Mesendoderm (in vitro differentiated cells): ENCODE data around the gene WFDC5.

Experiments used
- DNase-seq: peaks from one replicate; pipeline ENCODE4 v3.0.0; 2013
- H2AK5ac ChIP-seq: 2 replicates; pipeline ENCODE4 v1.6.1; 2013; ENCODE audit warnings: low read length, inconsistent platforms
- H2BK120ac ChIP-seq: 2 replicates; pipeline ENCODE4 v1.6.1; 2013; ENCODE audit warnings: low read depth, mild to moderate bottlenecking, low read length, moderate library complexity, mixed read lengths
- H2BK15ac ChIP-seq: replicated peaks from 2 replicates; pipeline ENCODE4 v1.6.1; 2013; ENCODE audit warnings: low read depth, mild to moderate bottlenecking, moderate library complexity
- H2BK5ac ChIP-seq: 2 replicates; pipeline ENCODE4 v1.6.1; 2013; ENCODE audit warnings: low read length, inconsistent platforms
- H3K18ac ChIP-seq: 2 replicates; pipeline ENCODE4 v1.6.1; 2013; ENCODE audit warnings: mild to moderate bottlenecking, low read length, mixed read lengths
- H3K23ac ChIP-seq: one replicate; pipeline ENCODE4 v1.6.1; 2013; ENCODE audit warnings: low read length
- H3K27ac ChIP-seq: 2 replicates; pipeline ENCODE4 v1.5.1; 2013; ENCODE audit warnings: low read depth, mild to moderate bottlenecking, inconsistent platforms, low read length, moderate library complexity
- H3K27me3 ChIP-seq: 2 replicates; pipeline ENCODE4 v1.6.1; 2013; ENCODE audit warnings: low read length, control low read depth, mild to moderate bottlenecking, inconsistent platforms; ENCODE audit not compliant: insufficient read depth, poor library complexity
- H3K36me3 ChIP-seq: 2 replicates; pipeline ENCODE4 v1.6.1; 2013; ENCODE audit warnings: low read length, inconsistent platforms; ENCODE audit not compliant: control insufficient read depth, insufficient read depth
- H3K4ac ChIP-seq: one replicate; pipeline ENCODE4 v1.6.1; 2013; ENCODE audit warnings: low read depth, mild to moderate bottlenecking, low read length, moderate library complexity
- H3K4me1 ChIP-seq: 2 replicates; pipeline ENCODE4 v1.6.1; 2013; ENCODE audit warnings: low read depth, low read length, inconsistent platforms; ENCODE audit not compliant: control insufficient read depth
- H3K4me2 ChIP-seq: 2 replicates; pipeline ENCODE4 v1.6.1; 2013; ENCODE audit warnings: low read length
- H3K4me3 ChIP-seq: 2 replicates; pipeline ENCODE4 v1.5.1; 2013; ENCODE audit warnings: mild to moderate bottlenecking, low read length
- H3K56ac ChIP-seq: one replicate; pipeline ENCODE4 v1.6.1; 2013; ENCODE audit warnings: low read length
- H3K79me1 ChIP-seq: 2 replicates; pipeline ENCODE4 v1.6.1; 2013; ENCODE audit warnings: low read length, inconsistent platforms
- H3K79me2 ChIP-seq: 2 replicates; pipeline ENCODE4 v1.6.1; 2013; ENCODE audit warnings: mild to moderate bottlenecking, low read length; ENCODE audit not compliant: control insufficient read depth, insufficient read depth
- H3K9ac ChIP-seq: 2 replicates; pipeline ENCODE4 v1.6.1; 2013; ENCODE audit warnings: low read length, inconsistent platforms
- H4K5ac ChIP-seq: one replicate; pipeline ENCODE4 v1.6.1; 2013; ENCODE audit warnings: low read length
- H4K8ac ChIP-seq: one replicate; pipeline ENCODE4 v1.6.1; 2013; ENCODE audit warnings: low read depth, mild to moderate bottlenecking, control low read depth, low read length, moderate library complexity
- WGBS: extraction: QIAGEN DNeasy Blood & Tissue Kit; methylation state at CpG from one replicate; pipeline ENCODE4 v1.1.7; 2013; ENCODE audit warnings: low lambda C conversion rate, missing lambda C conversion rate; ENCODE audit not compliant: insufficient coverage; ENCODE audit errors: extremely low coverage; 5-methylcytosine and 5-hydroxymethylcytosine counted together

Gene WFDC5

GRCh38 chr20:45080867-45081624 lies 33.9 kb downstream of the WFDC5 start:
- Histone ChIP-seq H2AK5ac (no peak overlapping the region), H3K4me1 (no peaks in the 10 kb centered on the region), H3K4ac (no peak overlapping the region), H3K79me1 (no peaks in the 10 kb centered on the region), H3K27me3 (no peaks in the 10 kb centered on the region), H3K27ac (no peak overlapping the region), H2BK15ac (no peak overlapping the region), H4K5ac (no peak overlapping the region), H3K36me3 (no peaks in the 10 kb centered on the region), H3K23ac (no peak overlapping the region), H3K79me2 (no peaks in the 10 kb centered on the region), H2BK5ac (no peak overlapping the region), H3K9ac (no peak overlapping the region), H3K4me3 (no peak overlapping the region), H4K8ac (no peak overlapping the region), H3K56ac (no peak overlapping the region), H3K18ac (no peak overlapping the region), H3K4me2 (no peak overlapping the region), H2BK120ac (no peak overlapping the region)
- WGBS, result no CpG with 5 or more reads among the region's 5 CpGs
- DNase-seq, result no peak

- WGBS, result no CpG with 5 or more reads among the region's 3 CpGs
- Histone ChIP-seq H4K5ac (no peak overlapping the region), H2AK5ac (no peak overlapping the region), H3K4ac (no peak overlapping the region), H3K4me3 (no peak overlapping the region), H3K18ac (no peak overlapping the region), H3K79me1 (no peaks in the 10 kb centered on the region), H3K36me3 (no peaks in the 10 kb centered on the region), H3K23ac (no peak overlapping the region), H3K27me3 (no peaks in the 10 kb centered on the region), H3K4me1 (no peaks in the 10 kb centered on the region), H3K27ac (no peak overlapping the region), H3K79me2 (no peaks in the 10 kb centered on the region), H2BK15ac (no peak overlapping the region), H3K4me2 (no peak overlapping the region), H2BK5ac (no peak overlapping the region), H3K56ac (no peak overlapping the region), H2BK120ac (no peak overlapping the region), H4K8ac (no peak overlapping the region), H3K9ac (no peak overlapping the region)
- DNase-seq, result no peak
Observed at GRCh38 chr20:45077559-45077958, 37.4 kb downstream of the WFDC5 start.

- H3K4ac ChIP-seq, result no peak overlapping the region
- DNase-seq, result no peak
- H3K23ac ChIP-seq, result no peak overlapping the region
- no peak overlapping the region for H2BK5ac ChIP-seq
- no peak overlapping the region for H3K4me2 ChIP-seq
- H4K8ac ChIP-seq, result no peak overlapping the region
- H3K79me2 ChIP-seq, result no peaks in the 10 kb centered on the region
- H2BK15ac ChIP-seq, result no peak overlapping the region
- no peak overlapping the region for H3K4me3 ChIP-seq
- no peaks in the 10 kb centered on the region for H3K36me3 ChIP-seq
- H3K56ac ChIP-seq, result no peak overlapping the region
- no peak overlapping the region for H3K9ac ChIP-seq
- no CpG with 5 or more reads among the region's 3 CpGs for WGBS
- no peak overlapping the region for H2BK120ac ChIP-seq
- H3K27me3 ChIP-seq, result no peaks in the 10 kb centered on the region
- no peak overlapping the region for H3K18ac ChIP-seq
- H4K5ac ChIP-seq, result no peak overlapping the region
- H2AK5ac ChIP-seq, result no peak overlapping the region
- H3K4me1 ChIP-seq, result no peaks in the 10 kb centered on the region
- no peaks in the 10 kb centered on the region for H3K79me1 ChIP-seq
- no peak overlapping the region for H3K27ac ChIP-seq
Observed at GRCh38 chr20:45073221-45073620, 41.8 kb downstream of the WFDC5 start.

- no peak overlapping the region for H3K23ac ChIP-seq
- no peak for DNase-seq
- no peak overlapping the region for H2BK5ac ChIP-seq
- H2AK5ac ChIP-seq, result no peak overlapping the region
- H4K8ac ChIP-seq, result no peak overlapping the region
- no peak overlapping the region for H3K56ac ChIP-seq
- no peak overlapping the region for H3K4me2 ChIP-seq
- no peak overlapping the region for H2BK120ac ChIP-seq
- no peak overlapping the region for H3K4me3 ChIP-seq
- no peaks in the 10 kb centered on the region for H3K4me1 ChIP-seq
- H3K18ac ChIP-seq, result no peak overlapping the region
- no peak overlapping the region for H2BK15ac ChIP-seq
- H3K27me3 ChIP-seq, result no peaks in the 10 kb centered on the region
- no peak overlapping the region for H3K27ac ChIP-seq
- H3K79me1 ChIP-seq, result no peaks in the 10 kb centered on the region
- no peaks in the 10 kb centered on the region for H3K79me2 ChIP-seq
- WGBS, result no CpG with 5 or more reads among the region's 1 CpG
- H3K4ac ChIP-seq, result no peak overlapping the region
- H3K36me3 ChIP-seq, result no peaks in the 10 kb centered on the region
- H3K9ac ChIP-seq, result no peak overlapping the region
- no peak overlapping the region for H4K5ac ChIP-seq
Observed at GRCh38 chr20:45072066-45072465, 42.9 kb downstream of the WFDC5 start.

- Histone ChIP-seq H2BK120ac (no peak overlapping the region), H2AK5ac (no peak overlapping the region), H3K27me3 (no peaks in the 10 kb centered on the region), H3K27ac (no peak overlapping the region), H4K5ac (no peak overlapping the region), H3K79me1 (no peaks in the 10 kb centered on the region), H2BK15ac (no peak overlapping the region), H3K4me1 (no peaks in the 10 kb centered on the region), H3K4me2 (no peak overlapping the region), H2BK5ac (no peak overlapping the region), H3K56ac (no peak overlapping the region), H3K4ac (no peak overlapping the region), H3K79me2 (no peaks in the 10 kb centered on the region), H4K8ac (no peak overlapping the region), H3K9ac (no peak overlapping the region), H3K23ac (no peak overlapping the region), H3K36me3 (no peaks in the 10 kb centered on the region), H3K18ac (no peak overlapping the region), H3K4me3 (no peak overlapping the region)
- no CpG with 5 or more reads among the region's 6 CpGs for WGBS
- no peak for DNase-seq
Observed at GRCh38 chr20:45070932-45071632, 43.9 kb downstream of the WFDC5 start.
